8988T (cell line): ENCODE results near the gene SAMD13.

ENCODE experiments used
- DNase-seq: peaks from one replicate; pipeline ENCODE4 v3.0.0; 2011

Gene SAMD13

GRCh38 chr1:84376000-84376910 is 74.7 kb downstream of the SAMD13 start:
- DNase-seq: no peak

- no peak for DNase-seq
These were observed 76.1 kb downstream of the SAMD13 start for GRCh38 chr1:84377480-84378095.

GRCh38 chr1:84379138-84379916 is 77.8 kb downstream of the SAMD13 start:
- DNase-seq: no peak

GRCh38 chr1:84379917-84380180 is 78.3 kb downstream of the SAMD13 start:
- no peak for DNase-seq

- no peak for DNase-seq
These were observed 80.6 kb downstream of the SAMD13 start for GRCh38 chr1:84382127-84382526.

GRCh38 chr1:84385347-84385746 is 83.8 kb downstream of the SAMD13 start:
- DNase-seq: no peak

GRCh38 chr1:84386716-84387479 is 85.4 kb downstream of the SAMD13 start:
- DNase-seq: no peak

GRCh38 chr1:84387480-84388163 is 86.1 kb downstream of the SAMD13 start:
- no peak for DNase-seq

GRCh38 chr1:84390226-84390625 is 88.7 kb downstream of the SAMD13 start:
- DNase-seq: no peak

- DNase-seq: no peak
These were observed 97.0 kb downstream of the SAMD13 start, which contains the start of gene DNASE2B for GRCh38 chr1:84398175-84399155. TSS of gene DNASE2B (plus strand) at chr1:84398484. CDS start at chr1:84398565, 81 bp downstream.
